Right renal cortex interstitium (tissue), 3 donors: ENCODE data around the gene DNAJC1. TPM values are rescaled to one million over a fixed set of nuclear protein-coding genes. Genes with fewer than 3 reads are reported as not detected.

Source experiments
- DNase-seq, 3 donors: peaks; one replicate each; pipeline ENCODE4 v3.0.0-alpha.2; 2013; ENCODE audit warnings: low read depth in 3 of 3, low spot score in 2 of 3
- polyA plus RNA-seq, 3 donors: library from polyadenylated mRNA; unstranded; fragments of 120-200 nt; gene quantifications; one replicate each; pipeline ENCODE4 v1.2.1, GENCODE V29; 2013; ENCODE audit not compliant: insufficient read length in 3 of 3

Gene DNAJC1
- polyA plus RNA-seq, 3 donors, result 31.1 to 36.3 (median 32.8) TPM

DNA sequence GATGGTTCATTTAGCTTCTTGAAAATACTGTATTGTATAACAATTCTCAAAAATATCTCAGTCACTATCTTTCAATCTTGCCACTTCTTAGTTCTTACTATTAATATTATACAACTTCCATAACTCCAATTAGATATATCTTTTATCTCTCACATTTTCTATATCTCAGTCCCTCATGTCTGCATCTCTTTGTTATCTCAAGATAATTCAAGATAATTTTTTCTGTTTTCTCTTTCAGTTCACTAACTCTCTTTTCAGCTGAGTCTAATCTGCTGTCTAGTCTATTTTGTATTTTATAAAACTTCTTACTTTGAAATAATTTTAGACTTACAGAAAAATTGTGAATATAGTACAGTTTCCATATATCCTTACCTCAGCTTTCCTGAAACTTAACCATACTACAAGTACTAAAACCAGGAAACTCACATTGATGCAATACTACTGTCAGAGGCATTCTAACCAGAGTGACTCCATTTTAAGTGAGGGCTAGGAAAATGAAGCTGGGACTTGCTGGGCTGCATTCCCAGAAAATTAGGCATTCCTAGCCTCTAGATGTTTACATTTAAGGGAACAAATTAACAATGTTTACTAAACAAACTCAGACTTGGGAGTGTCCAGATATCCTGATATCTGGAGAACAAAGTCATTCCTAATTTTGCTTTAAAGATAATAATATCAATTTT lies 38.4 kb downstream of the DNAJC1 start:
- no peak for DNase-seq

DNA sequence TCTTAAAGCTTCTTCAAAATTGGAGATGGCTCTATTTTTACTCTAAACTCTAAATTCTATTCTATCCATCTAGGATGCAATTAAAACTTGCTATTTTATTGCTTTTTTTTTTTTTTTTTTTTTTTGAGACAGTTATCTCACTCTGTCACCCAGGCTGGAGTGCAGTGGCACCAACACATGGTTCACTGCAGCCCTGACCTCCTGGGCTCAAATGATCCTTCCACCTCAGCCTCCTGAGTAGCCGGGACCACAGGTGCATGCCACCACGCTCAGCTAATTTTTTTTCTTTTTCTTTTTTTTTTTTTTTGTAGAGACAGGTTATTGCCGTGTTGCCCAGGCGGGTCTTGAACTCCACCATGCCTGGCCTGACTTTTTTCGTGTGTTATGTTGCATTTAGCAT lies 41.2 kb downstream of the DNAJC1 start:
- DNase-seq, result no peak

DNA sequence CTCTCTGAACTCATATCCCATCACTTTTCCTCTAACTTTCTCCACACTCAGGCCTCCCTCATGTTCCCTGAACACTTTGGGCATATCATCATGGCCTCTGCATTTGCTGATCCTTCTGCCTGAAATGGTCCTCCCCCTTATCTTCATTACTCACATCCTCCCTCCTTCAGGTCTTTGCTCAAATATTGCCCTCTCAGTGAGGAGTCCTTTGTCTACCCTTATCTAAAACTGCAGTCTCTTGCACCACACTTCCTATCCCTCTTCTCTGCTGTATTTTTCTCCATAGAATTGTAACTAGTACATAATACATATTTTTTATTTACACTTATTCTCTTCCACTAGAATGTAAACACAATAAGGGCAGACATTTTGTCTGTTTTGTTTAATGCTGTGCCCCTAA lies 41.7 kb downstream of the DNAJC1 start:
- no peak for DNase-seq

DNA sequence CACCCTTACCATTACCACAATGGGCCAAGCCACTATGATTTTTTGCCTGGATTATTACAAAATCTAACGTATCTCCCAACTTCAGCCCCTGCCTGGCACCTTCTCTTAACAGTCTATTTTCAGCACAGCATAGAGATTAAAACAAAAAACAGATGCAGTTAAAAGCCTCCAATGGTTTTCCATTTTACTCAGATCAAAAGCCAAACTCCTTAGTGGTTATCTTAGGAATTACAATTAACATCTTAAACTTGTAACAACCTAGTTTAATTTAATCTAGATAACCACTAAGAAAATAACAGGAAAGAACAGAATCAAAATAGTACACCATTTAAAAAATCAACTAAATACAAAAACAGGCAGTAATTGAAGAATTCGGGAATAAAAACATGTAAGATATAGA lies 43.5 kb downstream of the DNAJC1 start:
- no peak for DNase-seq

DNA sequence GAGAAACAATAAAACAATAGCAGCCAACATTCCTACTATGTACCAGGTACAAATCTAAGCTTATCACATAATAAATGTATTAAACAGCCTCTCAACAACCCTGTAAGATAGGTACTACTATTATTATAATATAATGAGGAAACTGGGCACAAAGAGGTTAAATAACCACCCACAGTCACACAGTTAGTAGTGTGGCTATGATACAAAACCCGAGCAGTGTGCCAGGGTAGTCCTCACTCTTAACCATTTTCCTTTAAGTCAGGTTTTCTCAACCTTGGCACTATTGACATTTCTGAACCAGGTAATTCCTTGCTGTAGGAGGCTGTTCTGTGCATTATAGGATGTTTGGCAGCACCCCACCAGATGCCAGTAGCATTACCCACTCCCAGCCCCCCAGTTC lies 48.8 kb downstream of the DNAJC1 start:
- no peak for DNase-seq

DNA sequence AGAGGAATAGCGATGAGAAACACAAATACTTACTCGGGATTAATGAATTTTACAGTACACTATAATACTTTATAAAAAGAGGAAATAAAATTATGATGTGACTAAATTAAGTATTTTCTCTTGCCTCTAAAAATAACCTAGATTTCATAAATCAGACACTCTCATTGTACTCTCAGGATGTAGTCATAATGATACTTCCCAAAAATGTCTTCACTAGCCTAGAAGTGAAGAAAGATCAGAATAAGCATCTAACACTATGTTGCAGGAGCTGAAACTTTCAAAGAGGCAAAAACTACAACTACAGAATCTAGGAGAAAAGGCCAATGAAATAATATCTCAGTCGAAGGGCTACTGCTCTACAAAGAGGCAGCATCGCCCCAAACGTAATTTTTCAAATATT lies 49.4 kb downstream of the DNAJC1 start:
- no peak for DNase-seq

DNA sequence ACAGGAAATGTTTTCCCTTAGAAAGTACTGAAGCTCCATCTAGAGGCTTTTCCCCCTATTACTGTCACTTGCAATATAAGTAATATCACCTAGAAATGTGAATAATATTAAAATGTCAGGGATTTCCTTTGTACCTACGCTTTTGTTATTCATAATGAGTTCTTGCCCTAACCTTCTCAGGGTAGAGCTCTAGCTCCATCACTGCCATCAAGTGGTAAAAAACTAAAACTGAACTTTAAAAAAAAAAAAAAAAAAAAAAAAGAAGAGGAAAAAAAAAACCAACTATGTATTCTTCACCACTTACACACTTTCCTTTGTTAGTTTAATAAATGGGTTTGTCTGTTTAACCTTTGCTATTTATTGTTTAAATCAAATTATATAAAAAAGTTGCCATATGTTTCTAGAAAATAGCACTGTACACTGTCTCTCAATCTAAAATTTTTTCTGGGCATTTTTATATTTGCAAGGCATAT lies 49.9 kb downstream of the DNAJC1 start:
- DNase-seq, result no peak

DNA sequence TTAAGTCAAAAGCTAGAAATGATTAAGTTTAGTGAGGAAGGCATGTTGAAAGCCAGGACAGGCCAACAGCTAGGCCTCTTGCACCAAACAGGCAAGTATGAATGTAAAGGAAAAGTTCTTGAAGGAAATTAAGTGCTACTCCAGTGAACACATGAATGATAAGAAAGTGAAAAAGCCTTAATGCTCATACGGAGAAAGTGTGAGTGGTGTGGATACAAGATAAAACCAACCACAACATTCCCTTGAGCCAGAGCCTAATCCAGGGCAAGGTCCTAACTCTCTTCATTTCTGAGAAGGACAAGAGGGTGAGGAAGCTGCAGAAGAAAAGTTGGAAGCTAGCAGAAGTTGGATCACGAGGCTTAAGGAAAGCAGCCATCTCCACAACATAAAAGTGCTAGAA lies 53.0 kb downstream of the DNAJC1 start:
- DNase-seq, result no peak

DNA sequence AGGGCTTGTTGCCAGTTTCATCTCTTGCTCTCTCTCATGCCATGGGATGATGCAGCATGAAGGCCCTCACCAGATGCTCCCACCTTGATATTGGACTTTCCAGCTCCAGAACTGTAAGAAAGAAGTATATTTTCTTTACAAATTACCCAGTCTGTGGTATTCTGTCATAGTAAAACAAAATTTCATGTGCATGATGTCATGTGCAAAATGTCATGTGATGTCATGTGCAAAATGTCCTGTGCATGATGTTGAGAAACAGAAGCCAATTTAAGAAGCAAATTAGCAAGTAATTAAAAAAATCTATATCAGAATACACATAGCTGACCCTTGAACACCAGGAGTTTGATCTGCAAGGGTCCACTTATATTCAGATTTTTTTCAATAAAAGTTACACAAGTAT lies 56.6 kb downstream of the DNAJC1 start:
- DNase-seq, result no peak

DNA sequence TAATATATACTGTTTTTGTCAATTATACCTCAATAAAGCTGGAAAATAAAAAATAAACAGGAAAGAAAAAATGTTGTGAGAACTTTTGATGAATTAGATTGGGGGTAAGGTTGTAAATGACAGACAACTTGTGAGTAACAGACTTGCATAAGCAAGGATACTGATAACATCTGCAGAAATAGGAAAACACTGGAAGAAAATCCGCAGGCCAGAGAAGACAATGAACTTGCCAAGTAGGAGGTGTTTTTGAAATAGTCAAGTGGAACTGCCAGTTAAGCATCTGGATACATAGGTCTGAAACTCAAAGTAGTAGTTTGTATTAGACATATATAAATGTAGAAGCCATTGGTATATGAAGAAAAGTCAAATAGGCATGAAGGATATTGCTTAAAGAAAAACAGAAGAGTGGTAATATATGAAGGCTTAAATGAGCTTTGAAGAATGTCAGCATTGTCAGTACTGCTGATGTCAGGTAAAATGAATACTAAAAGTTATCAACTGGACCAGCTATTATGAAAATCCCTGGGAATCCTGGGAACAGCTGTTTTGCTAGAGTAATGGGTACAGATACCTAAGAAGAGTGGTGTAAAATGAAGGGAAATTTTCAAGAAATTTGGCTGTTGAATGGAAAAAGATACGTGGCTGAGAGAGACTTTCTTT lies 58.7 kb downstream of the DNAJC1 start:
- DNase-seq, result no peak

DNA sequence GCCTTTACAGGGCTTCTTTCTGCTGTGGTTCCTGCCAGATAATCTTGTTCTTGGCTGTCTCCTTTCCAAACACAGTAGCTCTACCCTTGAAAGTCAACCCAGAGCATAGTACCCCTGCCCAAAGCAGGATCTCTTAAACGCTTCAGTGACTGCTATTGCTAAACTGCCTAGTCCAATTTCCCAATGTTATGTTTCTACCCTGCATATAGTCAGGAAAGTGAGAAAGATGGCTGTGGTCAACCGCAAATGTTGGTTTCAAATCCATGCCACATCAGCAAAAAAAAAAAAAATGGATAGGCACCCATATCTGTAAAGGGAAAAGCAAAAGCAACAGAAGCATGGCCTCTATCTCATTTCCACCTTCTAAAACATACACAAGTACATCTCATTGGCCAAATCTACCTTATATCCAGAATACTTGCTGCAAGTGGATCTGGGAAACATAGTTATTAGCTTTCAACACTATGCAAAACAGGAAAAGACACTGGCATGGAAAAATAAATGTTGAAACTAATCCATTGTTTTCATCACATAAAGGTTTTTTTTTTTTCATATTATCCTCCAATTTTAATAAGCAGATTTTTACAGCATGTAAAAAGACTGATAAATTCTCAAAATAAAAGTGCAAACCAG lies 59.8 kb downstream of the DNAJC1 start:
- DNase-seq, result no peak

DNA sequence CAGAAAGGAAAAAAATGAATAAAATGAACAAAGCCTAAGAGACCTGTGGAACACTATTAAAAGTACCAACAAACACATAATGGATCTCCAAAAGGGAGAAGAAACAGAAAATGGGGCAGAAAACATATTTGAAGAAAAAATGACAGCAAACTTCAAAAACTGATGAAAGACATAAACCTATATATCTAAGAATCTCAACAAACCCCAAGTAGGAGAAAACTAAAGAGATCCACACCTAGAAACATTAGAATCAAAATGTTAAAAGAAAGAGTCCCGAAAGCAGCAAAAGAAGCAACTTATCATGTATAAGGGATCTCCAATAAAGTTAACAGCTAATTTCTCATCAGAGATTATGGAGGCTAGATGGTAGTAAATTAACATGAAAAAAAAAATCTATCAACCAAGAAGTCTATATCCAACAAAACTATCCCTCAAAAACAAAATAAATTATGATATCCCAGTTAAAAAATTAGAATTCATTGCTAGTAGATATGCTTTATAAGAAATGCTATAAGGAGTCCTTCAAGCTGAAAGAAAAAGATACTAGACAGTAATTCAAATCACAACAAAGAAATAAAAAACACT lies 68.0 kb downstream of the DNAJC1 start:
- DNase-seq, result no peak

DNA sequence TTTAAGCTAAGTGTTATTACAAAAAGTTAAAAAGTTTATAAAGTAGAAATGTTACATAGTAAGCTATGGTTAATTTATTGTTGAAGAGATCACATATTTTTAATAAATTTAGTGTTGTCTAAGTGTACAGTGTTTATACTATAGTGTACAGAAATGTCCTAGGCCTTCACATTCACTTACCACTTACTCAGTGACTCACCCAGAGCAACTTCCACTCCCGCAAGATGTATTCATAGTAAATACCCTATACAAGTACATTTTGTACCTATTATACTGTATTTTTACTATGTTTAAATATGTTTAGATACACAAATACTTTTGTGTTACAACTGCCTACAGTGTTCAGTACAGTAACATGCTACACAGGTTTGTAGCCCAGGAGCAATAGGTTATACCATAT lies 69.2 kb downstream of the DNAJC1 start:
- DNase-seq, result no peak

DNA sequence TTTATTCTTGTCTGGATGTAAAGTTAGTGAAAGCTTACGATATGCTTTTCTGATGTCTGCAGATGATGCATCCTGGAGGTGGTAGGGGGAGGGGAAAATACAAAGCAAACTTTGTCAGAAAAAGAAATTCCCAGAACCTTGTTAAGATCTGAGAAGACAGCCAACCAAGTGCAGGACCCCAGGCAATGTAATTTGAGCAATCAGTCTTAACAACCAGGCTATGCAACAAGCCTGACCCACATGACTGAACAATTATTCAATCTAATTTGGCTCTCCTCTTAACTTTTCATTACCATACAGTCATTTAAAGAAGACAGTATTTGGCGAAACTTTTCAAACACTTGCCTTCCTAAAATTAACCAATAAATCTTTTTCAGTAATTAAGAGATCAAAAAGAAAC lies 74.5 kb downstream of the DNAJC1 start:
- no peak for DNase-seq

DNA sequence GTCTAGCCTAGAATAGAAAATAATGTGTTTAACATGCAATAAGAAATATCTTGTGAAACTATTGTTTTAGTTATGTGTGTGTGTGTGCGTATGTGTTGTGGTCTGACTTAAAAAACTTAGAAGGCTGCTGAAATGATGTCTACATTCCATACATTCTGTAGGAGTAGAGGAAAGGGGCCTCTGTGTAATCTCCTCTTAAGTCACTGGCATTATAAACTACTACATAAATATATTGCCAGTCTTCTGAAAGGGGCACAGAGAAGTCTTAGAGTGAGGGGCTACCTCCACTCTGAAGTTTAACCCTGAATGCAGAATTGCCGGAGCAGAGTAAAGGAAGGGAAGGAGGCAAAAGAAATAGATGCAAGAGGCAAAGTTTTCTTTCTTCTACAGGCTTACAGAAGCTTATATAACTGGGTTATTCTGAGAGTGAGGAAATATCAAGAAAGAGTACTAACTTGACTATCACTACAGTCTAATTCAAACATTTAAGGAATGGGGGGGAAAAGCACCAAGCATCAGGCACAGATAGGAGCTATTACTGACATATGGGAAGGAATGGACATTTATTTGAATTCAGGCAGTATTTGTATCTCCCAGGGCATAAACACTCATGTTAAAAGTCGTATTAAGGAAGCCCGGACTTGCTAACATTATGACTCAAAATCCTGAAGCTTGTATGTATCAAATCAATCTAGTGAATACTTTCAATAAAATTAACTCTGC lies 75.7 kb downstream of the DNAJC1 start:
- no peak for DNase-seq

DNA sequence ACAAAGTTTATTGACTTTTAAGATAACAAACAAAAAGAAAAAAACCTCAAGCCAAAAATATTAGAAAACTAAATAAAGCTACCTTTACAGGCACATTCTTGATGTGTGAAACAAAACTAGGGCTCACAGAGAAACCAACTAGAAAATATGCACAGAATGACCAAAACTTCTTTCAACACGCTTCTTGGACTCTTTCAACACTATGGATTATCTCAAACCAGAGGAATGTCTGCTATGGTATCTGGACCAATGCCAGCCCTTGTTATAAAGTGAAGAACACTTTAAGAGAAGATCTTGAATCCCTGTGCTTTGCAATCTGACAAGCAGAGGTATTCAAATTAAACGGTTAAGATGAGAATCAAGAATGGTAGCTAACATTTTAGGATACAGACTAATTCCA lies 76.6 kb downstream of the DNAJC1 start:
- DNase-seq, result no peak

DNA sequence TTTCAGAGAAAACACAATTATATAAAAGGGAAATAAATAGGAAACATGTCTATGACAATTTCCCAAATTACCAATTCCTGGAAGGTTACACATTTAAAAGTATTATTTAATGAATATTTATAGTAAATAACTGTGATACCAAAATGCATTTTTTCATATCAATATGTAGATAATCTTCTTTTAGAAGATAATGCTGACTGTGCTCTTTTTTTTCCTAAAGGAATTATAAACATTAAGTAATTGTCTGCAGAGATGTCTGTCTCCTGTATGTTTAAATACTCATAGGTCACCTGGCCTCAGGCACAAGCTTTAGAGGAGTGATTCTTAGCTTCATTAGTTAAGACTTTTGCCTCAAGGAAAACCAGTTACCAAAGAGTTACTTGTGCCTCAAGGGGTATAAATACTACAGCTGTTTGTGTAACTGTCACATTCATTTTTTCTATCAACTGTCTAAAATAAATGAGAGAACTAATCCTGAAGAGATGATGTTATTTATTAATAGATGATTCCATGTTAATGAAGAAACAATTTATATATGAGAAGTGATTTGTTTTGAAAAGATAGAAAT lies 77.1 kb downstream of the DNAJC1 start:
- DNase-seq, result no peak

DNA sequence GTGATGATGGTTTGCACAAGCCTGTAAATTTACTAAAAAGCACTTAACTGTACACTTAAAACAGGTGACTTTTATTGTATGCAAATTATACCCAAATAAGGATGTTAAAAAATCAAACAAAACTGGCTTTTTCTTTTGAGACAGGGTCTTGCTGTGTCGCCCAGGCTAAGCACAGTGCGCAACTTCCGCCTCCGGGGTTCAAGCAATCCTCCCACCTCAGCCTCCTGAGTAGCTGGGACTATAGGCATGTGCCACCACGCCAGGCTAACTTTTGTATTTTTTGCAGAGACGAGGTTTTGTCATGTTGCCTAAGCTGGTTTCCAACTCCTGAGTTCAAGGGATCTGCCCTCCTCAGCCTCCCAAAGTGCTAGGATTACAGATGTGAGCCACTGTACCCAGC lies 77.7 kb downstream of the DNAJC1 start:
- DNase-seq, result no peak

DNA sequence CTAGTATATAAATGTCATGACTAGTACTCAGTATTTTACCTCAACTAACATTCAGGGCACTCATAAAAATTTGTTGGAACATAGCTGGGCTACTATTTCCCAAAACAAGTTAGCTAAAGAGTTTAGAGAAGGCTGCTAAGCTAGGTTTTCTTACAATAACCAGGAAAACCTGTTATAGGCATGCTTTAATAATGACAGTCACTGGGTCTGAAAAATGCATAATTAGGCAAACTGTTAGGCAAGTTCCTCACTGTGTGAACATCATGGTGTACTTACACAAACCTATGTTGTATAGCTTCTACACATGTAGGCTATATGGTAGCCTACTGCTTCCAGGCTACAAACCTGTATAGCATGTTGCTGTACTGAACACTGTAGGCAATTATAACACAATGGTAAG lies 79.0 kb downstream of the DNAJC1 start:
- no peak for DNase-seq

DNA sequence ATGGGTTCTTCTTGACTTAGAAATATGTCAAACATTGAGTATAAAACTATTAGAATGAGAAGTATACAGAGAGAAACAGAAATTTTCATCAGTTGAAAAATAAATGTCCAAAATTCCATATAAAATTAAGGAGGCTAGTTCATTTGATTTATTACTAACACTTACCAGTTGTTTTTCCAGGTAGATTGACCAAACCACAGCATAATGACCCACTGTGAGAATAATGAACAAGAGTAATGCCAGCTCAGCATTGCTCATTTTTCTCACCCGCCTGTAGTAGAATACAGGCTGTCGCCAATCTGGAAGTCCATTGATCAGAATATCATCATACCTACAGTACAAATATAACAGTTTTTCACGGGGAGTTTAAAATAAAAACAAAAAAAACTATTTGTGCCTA lies 82.9 kb downstream of the DNAJC1 start:
- no peak for DNase-seq

DNA sequence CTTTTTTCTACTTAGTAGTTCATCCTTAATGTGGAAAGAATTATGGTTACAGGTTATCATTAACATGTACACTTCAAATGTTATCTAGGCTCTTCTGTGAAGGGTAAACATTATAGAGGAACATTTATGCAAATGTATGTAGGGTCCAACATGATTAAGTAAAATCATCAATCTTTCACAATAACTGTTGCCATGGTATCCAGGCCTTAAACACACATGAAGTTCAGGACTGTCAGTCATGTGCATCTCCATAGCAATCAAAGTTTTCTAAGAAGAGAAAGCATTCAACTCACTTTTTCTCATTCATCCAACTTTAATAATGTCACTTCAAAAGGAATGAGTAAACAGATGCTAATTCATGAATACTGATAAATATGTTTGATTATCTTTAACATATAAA lies 83.6 kb downstream of the DNAJC1 start:
- no peak for DNase-seq
